OCI-LY7 (cell line): ENCODE results near the gene ANKRD44.

Experiments
- CTCF ChIP-seq: fragments of 200-600 bp; sonication (generic); conservative IDR thresholded peaks from 2 replicates; pipeline ENCODE4 v1.5.1; 2014; ENCODE audit warnings: mild to moderate bottlenecking, antibody characterized with exemption, low read length, moderate library complexity, mixed read lengths
- EZH2phosphoT487 ChIP-seq: fragments of 200-600 bp; sonication (generic); IDR thresholded peaks from 2 replicates; pipeline ENCODE4 v1.6.1; 2018; ENCODE audit warnings: low read depth, borderline replicate concordance, mild to moderate bottlenecking, mixed run types, antibody characterized with exemption, low read length, moderate library complexity, mixed read lengths

- TF ChIP-seq CTCF (no peak), EZH2phosphoT487 (no peak)
Observed at GRCh38 chr2:197308585-197308984, 2.0 kb downstream of the ANKRD44 start.
